ENCODE results near the gene FBP1. TPM values are rescaled to one million over a fixed set of nuclear protein-coding genes. Genes with fewer than 3 reads are reported as not detected.

The FBP1 gene
- total RNA-seq, 2 experiments from 2014 or later = 0.39 to 0.47 TPM

DNA sequence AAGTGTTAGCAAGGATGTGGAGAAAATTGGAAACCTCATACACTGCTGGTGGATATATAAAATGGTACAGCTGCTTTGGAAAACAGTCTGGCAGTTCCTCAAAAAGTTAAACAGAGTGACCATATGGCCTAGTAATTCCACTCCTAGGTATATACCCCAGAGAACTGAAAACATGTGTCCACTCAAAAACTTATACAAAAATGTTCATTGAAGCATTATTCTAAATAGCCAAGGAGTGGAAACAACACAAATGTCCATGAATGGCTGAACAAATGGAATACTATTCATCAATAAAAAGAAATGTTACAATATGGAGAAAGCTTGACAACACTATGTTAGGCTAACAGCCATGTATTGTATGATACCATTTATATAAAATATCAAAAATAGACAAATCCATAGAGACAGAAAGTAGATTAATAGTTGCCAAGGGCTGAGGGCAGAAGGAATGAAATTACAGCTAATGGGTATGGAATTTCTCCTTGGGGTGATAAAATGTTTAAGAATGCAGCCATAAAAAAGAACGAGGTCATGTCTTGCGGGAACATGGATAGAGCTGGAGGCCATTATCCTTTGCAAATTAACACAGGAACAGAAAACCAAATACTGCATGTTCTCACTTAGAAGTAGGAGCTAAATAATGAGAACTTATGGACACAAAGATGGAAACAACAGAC lies 33.6 kb upstream of the FBP1 start:
- ChIA-PET POLR2A (no interaction called here), CTCF (no interaction called here)
- Mint-ChIP-seq H3K36me3 (ENCODE audit: low read depth) (no peaks in the 10 kb centered on the region), H3K9me3 (ENCODE audit: low read depth) (no peaks in the 10 kb centered on the region), H3K27me3 (peaks cover 5% of the 10 kb centered on the region), H3K27ac (no peak overlapping the region), H3K4me3 (no peak overlapping the region), H3K4me1 (peaks cover 11% of the 10 kb centered on the region)
- DNase-seq = no peak
- no peak for ATAC-seq
- intact Hi-C loops (cut with DNase I, micrococcal nuclease) = no loop called here

DNA sequence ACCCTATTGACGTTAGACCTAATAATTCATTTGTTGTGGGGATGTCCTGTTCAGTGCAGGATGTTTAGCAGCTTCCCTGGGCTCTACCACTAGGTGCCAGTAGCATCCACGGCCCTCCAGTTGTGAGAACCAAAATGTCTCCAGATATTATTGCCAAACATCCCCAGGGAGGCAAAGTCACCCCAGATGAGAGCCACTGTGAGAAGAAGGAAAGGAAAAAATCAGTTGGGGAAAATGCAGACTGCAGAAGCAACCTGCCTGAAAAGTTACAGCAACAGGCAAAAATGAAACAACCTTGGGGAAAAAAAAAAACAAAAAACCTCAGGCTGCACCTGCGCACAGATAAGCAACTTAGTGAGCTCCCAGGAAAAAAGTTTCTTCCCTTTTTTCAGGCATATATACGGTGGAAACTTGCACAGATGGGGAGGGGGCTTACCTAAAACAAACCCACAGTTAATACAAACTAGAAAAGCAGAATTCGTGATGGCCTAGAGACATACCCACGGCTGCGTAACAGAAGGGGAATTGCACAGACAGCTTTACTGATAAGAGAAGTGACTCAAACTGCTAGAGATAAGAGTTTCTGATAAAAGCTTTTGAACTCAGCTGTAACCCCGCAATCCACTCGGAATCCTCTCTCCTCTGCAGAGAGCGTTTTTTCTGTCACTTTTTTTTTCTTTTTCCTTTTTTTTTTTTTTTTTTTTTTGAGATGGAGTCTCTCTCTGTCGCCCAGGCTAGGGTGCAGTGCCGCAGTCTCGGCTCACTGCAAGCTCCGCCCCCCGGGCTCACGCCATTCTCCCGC lies 29.8 kb upstream of the FBP1 start:
- POLR2A ChIA-PET = interaction anchor here (0.6 to 1.0 kb wide), 2 partner anchors 13 to 27 kb away, joined by 4 read pairs; no protein-coding TSS in a partner anchor
- ATAC-seq = peak; percentile 91
- Mint-ChIP-seq H3K4me3 (peak overlapping the region; percentile 71), H3K9me3 (ENCODE audit: low read depth) (no peaks in the 10 kb centered on the region), H3K36me3 (ENCODE audit: low read depth) (no peaks in the 10 kb centered on the region), H3K27me3 (peaks cover 4% of the 10 kb centered on the region), H3K4me1 (peaks cover 11% of the 10 kb centered on the region), H3K27ac (peak overlapping the region; percentile 21)
- intact Hi-C loops (cut with DNase I, micrococcal nuclease) = loop anchor here (1.0 to 5.0 kb wide), 3 partner anchors 57 to 463 kb away; partner anchors contain the start of gene AOPEP (in 1 of the 2)
- CTCF ChIA-PET = interaction anchor here (0.6 to 4.1 kb wide), 14 partner anchors 10 to 933 kb away, joined by 3 to 30 read pairs (median 4); partner anchors contain the start of gene AOPEP
- peak; percentile 74 for DNase-seq

DNA sequence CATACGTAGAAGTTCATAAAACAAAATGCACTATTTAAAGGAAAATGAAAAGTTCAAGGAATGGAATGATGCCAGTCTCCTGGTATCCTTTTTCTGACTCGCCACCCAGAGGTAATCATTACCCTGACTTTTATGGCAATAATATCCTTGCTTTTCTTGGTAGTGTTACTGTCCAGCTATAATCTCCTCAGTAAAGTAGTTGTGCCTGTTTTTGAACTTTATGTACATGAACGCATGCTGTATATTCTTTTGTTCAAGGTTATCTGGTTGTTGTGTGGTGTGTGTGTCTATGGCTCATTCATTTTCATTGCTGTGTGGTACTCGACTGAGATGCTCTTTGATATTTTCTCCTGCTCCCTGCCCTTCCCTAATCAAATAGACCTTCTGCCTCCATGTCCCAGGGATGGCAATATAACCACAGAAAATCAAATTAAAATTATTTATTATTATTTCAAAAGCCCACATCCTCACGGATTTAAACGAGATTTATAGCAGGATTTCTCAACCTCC lies 29.2 kb upstream of the FBP1 start:
- no peak overlapping the region for H3K27ac Mint-ChIP-seq
- DNase-seq (no peak), ATAC-seq (no peak)
- H3K27me3 Mint-ChIP-seq = peaks cover 4% of the 10 kb centered on the region
- ChIA-PET POLR2A (interaction anchor here (1.0 kb wide), 1 partner anchor 12 kb away, joined by 4 read pairs; no protein-coding TSS in a partner anchor), CTCF (interaction anchor here (1.2 to 4.1 kb wide), 8 partner anchors 9 to 484 kb away, joined by 3 to 30 read pairs (median 10); no protein-coding TSS in a partner anchor)
- H3K36me3 Mint-ChIP-seq (ENCODE audit: low read depth) = no peaks in the 10 kb centered on the region
- intact Hi-C loops (cut with DNase I, micrococcal nuclease) = loop anchor here in 1 of 2 experiments (5.0 kb wide), 1 partner anchor 464 kb away; no protein-coding TSS in a partner anchor
- peak overlapping the region; percentile 71 for H3K4me3 Mint-ChIP-seq
- peaks cover 11% of the 10 kb centered on the region for H3K4me1 Mint-ChIP-seq
- no peaks in the 10 kb centered on the region for H3K9me3 Mint-ChIP-seq (ENCODE audit: low read depth)

DNA sequence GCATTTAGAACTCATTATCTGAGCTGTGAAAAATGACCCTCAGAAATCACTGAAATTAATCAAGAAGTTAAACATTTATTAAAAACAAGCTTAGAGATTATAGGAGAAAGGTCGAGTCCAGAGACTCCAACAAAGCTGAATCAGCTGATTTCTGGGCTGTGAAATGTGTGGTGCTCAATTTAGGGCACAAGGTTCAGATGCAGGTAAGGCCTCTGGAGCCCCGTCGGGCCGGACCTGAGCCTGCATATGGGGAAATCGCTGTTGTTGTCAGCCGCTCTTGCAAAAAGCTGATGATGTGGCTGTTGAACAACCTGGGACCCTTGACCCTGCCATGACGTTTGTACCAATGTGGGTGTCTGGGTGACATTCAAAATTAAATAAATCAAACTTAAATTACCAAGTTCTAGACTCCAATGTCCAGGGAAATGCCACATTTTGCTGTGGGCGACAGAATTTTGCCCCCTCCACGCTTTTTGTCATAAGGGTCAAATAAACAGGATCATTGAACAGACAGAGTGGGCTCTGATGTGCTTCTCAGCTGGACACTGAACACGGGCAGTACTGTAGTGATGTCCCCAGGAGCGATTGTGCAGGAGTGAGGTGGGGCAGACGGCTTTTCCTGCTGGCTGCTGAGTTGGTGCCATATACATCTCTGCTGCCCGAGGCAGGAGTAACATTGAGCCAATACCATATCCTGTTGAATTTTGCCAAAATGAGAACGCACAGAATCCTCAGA lies 27.2 kb upstream of the FBP1 start:
- ChIA-PET CTCF (interaction anchor here (0.6 to 4.1 kb wide), 2 partner anchors 15 to 509 kb away, joined by 3 to 30 read pairs; no protein-coding TSS in a partner anchor), POLR2A (no interaction called here)
- H3K4me3 Mint-ChIP-seq = no peak overlapping the region
- no peak overlapping the region for H3K27ac Mint-ChIP-seq
- H3K4me1 Mint-ChIP-seq = peaks cover 11% of the 10 kb centered on the region
- H3K9me3 Mint-ChIP-seq (ENCODE audit: low read depth) = no peaks in the 10 kb centered on the region
- no peaks in the 10 kb centered on the region for H3K36me3 Mint-ChIP-seq (ENCODE audit: low read depth)
- DNase-seq (no peak), ATAC-seq (no peak)
- intact Hi-C loops (cut with DNase I, micrococcal nuclease) = loop anchor here in 1 of 2 experiments (5.0 kb wide), 1 partner anchor 466 kb away; no protein-coding TSS in a partner anchor
- H3K27me3 Mint-ChIP-seq = peaks cover 6% of the 10 kb centered on the region

GRCh38 chr9:94665613-94666012 lies 26.3 kb upstream of the FBP1 start:
- ChIA-PET CTCF (no interaction called here), POLR2A (no interaction called here)
- H3K4me3 Mint-ChIP-seq = no peak overlapping the region
- H3K36me3 Mint-ChIP-seq (ENCODE audit: low read depth) = no peaks in the 10 kb centered on the region
- intact Hi-C loops (cut with DNase I, micrococcal nuclease) = loop anchor here in 1 of 2 experiments (5.0 kb wide), 1 partner anchor 467 kb away; no protein-coding TSS in a partner anchor
- DNase-seq (no peak), ATAC-seq (no peak)
- H3K9me3 Mint-ChIP-seq (ENCODE audit: low read depth) = no peaks in the 10 kb centered on the region
- H3K4me1 Mint-ChIP-seq = peaks cover 11% of the 10 kb centered on the region
- H3K27ac Mint-ChIP-seq = no peak overlapping the region
- peaks cover 6% of the 10 kb centered on the region for H3K27me3 Mint-ChIP-seq

DNA sequence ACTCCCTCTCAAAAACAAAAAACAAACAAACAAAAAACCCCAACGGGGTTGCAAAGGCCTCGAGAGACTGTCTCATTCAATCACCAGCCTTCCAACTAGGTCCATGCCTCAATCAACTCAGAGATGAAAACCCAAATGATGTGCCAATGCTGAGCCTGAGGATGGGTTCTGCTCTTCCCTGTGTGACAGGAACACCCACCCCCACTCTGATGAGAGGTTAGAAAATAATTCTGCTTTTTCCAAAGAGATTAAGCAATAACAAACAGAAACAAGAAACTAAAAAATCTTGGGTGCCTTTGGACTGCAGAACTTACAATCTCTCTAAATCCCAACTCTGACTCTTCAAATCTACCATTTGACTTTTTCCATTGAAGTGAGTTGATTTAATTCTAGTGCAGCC lies 25.5 kb upstream of the FBP1 start:
- ChIA-PET POLR2A (no interaction called here), CTCF (no interaction called here)
- Mint-ChIP-seq H3K36me3 (ENCODE audit: low read depth) (no peaks in the 10 kb centered on the region), H3K27me3 (peaks cover 6% of the 10 kb centered on the region), H3K4me3 (no peak overlapping the region), H3K9me3 (ENCODE audit: low read depth) (no peaks in the 10 kb centered on the region), H3K4me1 (peaks cover 8% of the 10 kb centered on the region), H3K27ac (no peak overlapping the region)
- DNase-seq (no peak), ATAC-seq (no peak)
- intact Hi-C loops (cut with DNase I, micrococcal nuclease) = loop anchor here in 1 of 2 experiments (5.0 kb wide), 1 partner anchor 468 kb away; no protein-coding TSS in a partner anchor

DNA sequence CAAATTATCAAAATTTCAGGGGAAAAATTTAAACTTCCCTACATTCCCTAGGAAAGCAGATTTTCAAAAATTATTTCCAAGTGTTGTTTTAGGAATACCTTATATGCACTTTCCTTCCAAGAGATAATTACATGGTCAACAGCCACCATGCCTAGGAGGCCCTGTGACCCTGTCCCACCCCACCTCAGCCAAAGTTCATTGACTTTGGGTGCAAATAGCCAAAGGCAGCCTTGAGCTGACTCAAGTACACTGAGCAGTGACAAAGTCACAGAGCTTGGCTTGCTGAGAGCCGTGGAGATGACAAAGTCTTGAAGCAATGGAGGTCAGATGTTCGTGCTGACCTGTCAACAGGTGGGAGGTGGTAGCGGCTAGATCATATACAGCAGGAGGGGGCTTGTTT lies 24.3 kb upstream of the FBP1 start:
- no peak overlapping the region for H3K4me3 Mint-ChIP-seq
- ChIA-PET POLR2A (no interaction called here), CTCF (no interaction called here)

DNA sequence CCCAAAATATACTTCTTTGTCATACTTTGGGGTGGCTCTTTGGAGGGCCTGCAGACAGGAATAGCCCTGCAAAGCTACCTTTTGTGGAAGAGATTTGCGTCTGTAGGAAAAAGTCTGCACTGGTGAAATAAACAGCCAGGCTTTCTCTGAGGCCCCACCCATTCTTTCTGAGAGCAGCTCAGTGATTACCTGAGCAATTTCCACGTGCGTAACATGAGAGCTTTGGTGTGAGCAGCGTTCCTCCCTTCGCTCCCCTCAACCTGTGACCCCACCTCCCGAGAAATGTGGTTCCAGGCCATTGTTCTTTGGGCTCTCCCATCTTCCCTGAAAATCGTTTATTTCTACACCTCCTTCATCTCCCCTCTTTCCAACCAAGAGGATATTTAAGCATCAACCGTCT lies 23.8 kb upstream of the FBP1 start:
- peaks cover 6% of the 10 kb centered on the region for H3K27me3 Mint-ChIP-seq
- ATAC-seq = no peak
- POLR2A ChIA-PET = no interaction called here
- H3K4me1 Mint-ChIP-seq = no peaks in the 10 kb centered on the region
- CTCF ChIA-PET = no interaction called here
- no peak for DNase-seq
- H3K4me3 Mint-ChIP-seq = no peak overlapping the region
- no peaks in the 10 kb centered on the region for H3K36me3 Mint-ChIP-seq (ENCODE audit: low read depth)
- intact Hi-C loops (cut with DNase I, micrococcal nuclease) = no loop called here
- no peak overlapping the region for H3K27ac Mint-ChIP-seq
- no peaks in the 10 kb centered on the region for H3K9me3 Mint-ChIP-seq (ENCODE audit: low read depth)

More for the DNA sequence above, 24.3 kb upstream of the FBP1 start:
- Mint-ChIP-seq H3K36me3 (ENCODE audit: low read depth) (no peaks in the 10 kb centered on the region), H3K27me3 (peaks cover 6% of the 10 kb centered on the region), H3K4me1 (peaks cover 2% of the 10 kb centered on the region), H3K9me3 (ENCODE audit: low read depth) (no peaks in the 10 kb centered on the region), H3K27ac (no peak overlapping the region)
- no peak for ATAC-seq
- intact Hi-C loops (cut with DNase I, micrococcal nuclease) = no loop called here
- DNase-seq = no peak

- H3K9me3 Mint-ChIP-seq (ENCODE audit: low read depth) = no peaks in the 10 kb centered on the region
- POLR2A ChIA-PET = interaction anchor here (0.6 to 0.9 kb wide), 2 partner anchors 18 to 1203 kb away, joined by 3 to 5 read pairs; partner anchors contain the start of gene FBP1
- H3K27ac Mint-ChIP-seq = no peak overlapping the region
Measured at GRCh38 chr9:94657021-94657725, 17.9 kb upstream of the FBP1 start.

GRCh38 chr9:94656200-94656599 lies 16.9 kb upstream of the FBP1 start:
- Mint-ChIP-seq H3K9me3 (ENCODE audit: low read depth) (no peaks in the 10 kb centered on the region), H3K27me3 (peaks cover 4% of the 10 kb centered on the region), H3K36me3 (ENCODE audit: low read depth) (no peaks in the 10 kb centered on the region), H3K27ac (peak overlapping the region; percentile 70), H3K4me1 (peaks cover 18% of the 10 kb centered on the region), H3K4me3 (peak overlapping the region; percentile 63)
- ChIA-PET CTCF (interaction anchor here (1.8 to 3.4 kb wide), 2 partner anchors 13 to 25 kb away, joined by 8 to 23 read pairs; no protein-coding TSS in a partner anchor), POLR2A (interaction anchor here (0.9 to 1.3 kb wide), 3 partner anchors 11 to 17 kb away, joined by 3 to 4 read pairs (median 3); partner anchors contain the start of gene FBP1)
- DNase-seq = peak; percentile 72
- intact Hi-C loops (cut with DNase I, micrococcal nuclease) = loop anchor here in 1 of 2 experiments (1.0 kb wide), 1 partner anchor 70 kb away; the partner anchor contains the start of gene AOPEP
- peak; percentile 100 for ATAC-seq

More at GRCh38 chr9:94657021-94657725, 17.9 kb upstream of the FBP1 start:
- Mint-ChIP-seq H3K27me3 (peaks cover 4% of the 10 kb centered on the region), H3K4me1 (peaks cover 18% of the 10 kb centered on the region), H3K36me3 (ENCODE audit: low read depth) (no peaks in the 10 kb centered on the region), H3K4me3 (no peak overlapping the region)
- intact Hi-C loops (cut with DNase I, micrococcal nuclease) = no loop called here
- no peak for ATAC-seq
- DNase-seq = no peak
- CTCF ChIA-PET = interaction anchor here (0.7 to 3.4 kb wide), 5 partner anchors 11 to 471 kb away, joined by 3 to 23 read pairs (median 4); no protein-coding TSS in a partner anchor

Data from activated CD4-positive, alpha-beta T cell treated with anti-CD3 and anti-CD28 coated beads for 36 hours (primary cell).